ENCODE data around the gene DAB1.
"Not testable (repeated sequence)": the region's sequence is repeated elsewhere in the genome, so short reads cannot be mapped to it uniquely, and the experiment has no call there.

- TF ChIP-seq, protein P1, sequence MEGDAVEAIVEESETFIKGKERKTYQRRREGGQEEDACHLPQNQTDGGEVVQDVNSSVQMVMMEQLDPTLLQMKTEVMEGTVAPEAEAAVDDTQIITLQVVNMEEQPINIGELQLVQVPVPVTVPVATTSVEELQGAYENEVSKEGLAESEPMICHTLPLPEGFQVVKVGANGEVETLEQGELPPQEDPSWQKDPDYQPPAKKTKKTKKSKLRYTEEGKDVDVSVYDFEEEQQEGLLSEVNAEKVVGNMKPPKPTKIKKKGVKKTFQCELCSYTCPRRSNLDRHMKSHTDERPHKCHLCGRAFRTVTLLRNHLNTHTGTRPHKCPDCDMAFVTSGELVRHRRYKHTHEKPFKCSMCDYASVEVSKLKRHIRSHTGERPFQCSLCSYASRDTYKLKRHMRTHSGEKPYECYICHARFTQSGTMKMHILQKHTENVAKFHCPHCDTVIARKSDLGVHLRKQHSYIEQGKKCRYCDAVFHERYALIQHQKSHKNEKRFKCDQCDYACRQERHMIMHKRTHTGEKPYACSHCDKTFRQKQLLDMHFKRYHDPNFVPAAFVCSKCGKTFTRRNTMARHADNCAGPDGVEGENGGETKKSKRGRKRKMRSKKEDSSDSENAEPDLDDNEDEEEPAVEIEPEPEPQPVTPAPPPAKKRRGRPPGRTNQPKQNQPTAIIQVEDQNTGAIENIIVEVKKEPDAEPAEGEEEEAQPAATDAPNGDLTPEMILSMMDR (IDR thresholded peaks at IDR 0.05), result not testable (repeated sequence)
- not testable (repeated sequence) for TF ChIP-seq POLR2A (IDR thresholded peaks at IDR 0.05)
Measured at GRCh38 chr1:57087660-57088059, 336.2 kb downstream of the DAB1 start.

Data from right lobe of liver (tissue), 4 donors.